Suprapubic skin (tissue), 4 donors: ENCODE results near the gene CIRBP.

ENCODE experiments used
- CTCF ChIP-seq, 2 donors: fragments of 200-600 bp in 1 of 2; fragments of 450-650 bp in 1 of 2; sonication (generic) in 1 of 2; IDR thresholded peaks; one replicate each; pipeline ENCODE4 v1.5.1; 2016 to 2019; ENCODE audit warnings: antibody characterized with exemption in 2 of 2, mild to moderate bottlenecking in 1 of 2, moderate library complexity in 1 of 2
- EP300 ChIP-seq: sonication (generic); formaldehyde crosslinking; IDR thresholded peaks from one replicate; pipeline ENCODE4 v1.6.1; 2017; ENCODE audit warnings: antibody characterized with exemption
- POLR2A ChIP-seq, 2 donors: fragments of 450-650 bp; IDR thresholded peaks; one replicate each; pipeline ENCODE4 v1.6.1; 2017; ENCODE audit warnings: antibody characterized with exemption in 2 of 2, mild to moderate bottlenecking in 2 of 2, moderate library complexity in 2 of 2
- POLR2AphosphoS5 ChIP-seq, 3 donors: sonication (generic); formaldehyde crosslinking; IDR thresholded peaks; one replicate each; pipeline ENCODE4 v1.6.1; 2017; ENCODE audit warnings: antibody characterized with exemption in 3 of 3

GRCh38 chr19:1289686-1290025 lies 20.5 kb downstream of the CIRBP start:
- TF ChIP-seq POLR2AphosphoS5 (IDR thresholded peaks at IDR 0.05) = no peak
- TF ChIP-seq CTCF (IDR thresholded peaks at IDR 0.05) = no peak
- TF ChIP-seq POLR2A (IDR thresholded peaks at IDR 0.05) = no peak
- TF ChIP-seq EP300 = no peak
